Mesenchymal stem cell (in vitro differentiated cells and primary cell): ENCODE data around the gene VPS9D1.

Source experiments
- DNase-seq: peaks from one replicate; pipeline ENCODE4 v3.0.0-alpha.2; 2013
- H2AFZ ChIP-seq: one replicate; pipeline ENCODE4 v1.6.1; 2013; ENCODE audit warnings: low read depth, mild to moderate bottlenecking, control low read depth, inconsistent platforms, low read length, moderate library complexity
- H2AK5ac ChIP-seq: 2 replicates; pipeline ENCODE4 v1.6.1; 2013; ENCODE audit warnings: low read length, moderate library complexity, mild to moderate bottlenecking, inconsistent platforms; ENCODE audit not compliant: severe bottlenecking
- H2BK120ac ChIP-seq: one replicate; pipeline ENCODE4 v1.6.1; 2013; ENCODE audit warnings: low read depth, mild to moderate bottlenecking, inconsistent platforms, low read length, moderate library complexity
- H2BK12ac ChIP-seq, 2 experiments: one replicate each; pipeline ENCODE4 v1.6.1; 2013; ENCODE audit warnings: inconsistent platforms in 2 of 2, low read length in 2 of 2, mild to moderate bottlenecking in 2 of 2, moderate library complexity in 2 of 2, control low read depth in 1 of 2
- H2BK15ac ChIP-seq: one replicate; pipeline ENCODE4 v1.6.1; 2013; ENCODE audit warnings: mild to moderate bottlenecking, low read depth, inconsistent platforms; ENCODE audit not compliant: poor library complexity, severe bottlenecking
- H2BK5ac ChIP-seq: 2 replicates; pipeline ENCODE4 v1.6.1; 2013; ENCODE audit warnings: low read depth, mild to moderate bottlenecking, low read length, control low read depth, inconsistent platforms; ENCODE audit not compliant: poor library complexity, severe bottlenecking
- H3K14ac ChIP-seq, 2 experiments: one replicate each; pipeline ENCODE4 v1.6.1; 2013; ENCODE audit warnings: inconsistent platforms in 2 of 2, low read length in 2 of 2, control low read depth in 1 of 2, mild to moderate bottlenecking in 1 of 2, moderate library complexity in 1 of 2
- H3K18ac ChIP-seq, 2 experiments: one replicate each; pipeline ENCODE4 v1.6.1; 2013; ENCODE audit warnings: inconsistent platforms in 2 of 2, low read length in 2 of 2, control low read depth in 1 of 2, low read depth in 1 of 2, mild to moderate bottlenecking in 1 of 2
- H3K23ac ChIP-seq, 2 experiments: one replicate each; pipeline ENCODE4 v1.6.1; 2013; ENCODE audit warnings: inconsistent platforms in 2 of 2, low read length in 2 of 2, mild to moderate bottlenecking in 2 of 2, moderate library complexity in 2 of 2, control low read depth in 1 of 2
- H3K27ac ChIP-seq: 2 replicates; pipeline ENCODE4 v1.5.1; 2013; ENCODE audit warnings: mild to moderate bottlenecking, moderate library complexity, low read length, control low read depth, inconsistent platforms; ENCODE audit not compliant: poor library complexity, severe bottlenecking
- H3K27me3 ChIP-seq, 2 experiments: 2 replicates each; pipeline versions ENCODE4 v1.6.1 to v1.7.0; 2013; ENCODE audit warnings: low read length in 2 of 2, mild to moderate bottlenecking in 2 of 2, moderate library complexity in 2 of 2, control low read depth in 1 of 2, inconsistent platforms in 1 of 2; ENCODE audit not compliant: control insufficient read depth in 1 of 2, insufficient read depth in 1 of 2
- H3K36me3 ChIP-seq, 2 experiments: 2 replicates each; pipeline versions ENCODE4 v1.6.1 to v1.7.0; 2013; ENCODE audit warnings: low read length in 2 of 2, control low read depth in 1 of 2, inconsistent platforms in 1 of 2, low read depth in 1 of 2, mild to moderate bottlenecking in 1 of 2; ENCODE audit not compliant: insufficient read depth in 2 of 2, control insufficient read depth in 1 of 2
- H3K4ac ChIP-seq, 2 experiments: one replicate each; pipeline ENCODE4 v1.6.1; 2013; ENCODE audit warnings: inconsistent platforms in 2 of 2, low read length in 2 of 2, mild to moderate bottlenecking in 2 of 2, moderate library complexity in 2 of 2, control low read depth in 1 of 2, low read depth in 1 of 2
- H3K4me1 ChIP-seq: 2 replicates; pipeline ENCODE4 v1.6.1; 2013; ENCODE audit warnings: low read depth, low read length, control low read depth; ENCODE audit not compliant: control insufficient read depth, insufficient read depth
- H3K4me2 ChIP-seq: 2 replicates; pipeline ENCODE4 v1.6.1; 2013; ENCODE audit warnings: low read length, mild to moderate bottlenecking, inconsistent platforms; ENCODE audit not compliant: poor library complexity, severe bottlenecking
- H3K4me3 ChIP-seq, 2 experiments: 2 replicates each; pipeline versions ENCODE4 v1.5.1 to v1.7.0; 2013; ENCODE audit warnings: low read length in 2 of 2, mild to moderate bottlenecking in 2 of 2, control low read depth in 1 of 2, low read depth in 1 of 2; ENCODE audit not compliant: insufficient read depth in 1 of 2
- H3K79me1 ChIP-seq: replicated peaks from 2 replicates; pipeline ENCODE4 v1.6.1; 2013; ENCODE audit warnings: mild to moderate bottlenecking, control low read depth, low read length, inconsistent platforms; ENCODE audit not compliant: poor library complexity, severe bottlenecking
- H3K9ac ChIP-seq: 2 replicates; pipeline ENCODE4 v1.7.0; 2013; ENCODE audit warnings: mild to moderate bottlenecking, low read length, moderate library complexity
- H3K9me3 ChIP-seq: 2 replicates; pipeline ENCODE4 v1.7.0; 2013; ENCODE audit warnings: mild to moderate bottlenecking, low read length; ENCODE audit not compliant: control insufficient read depth
- H4K8ac ChIP-seq: one replicate; pipeline ENCODE4 v1.6.1; 2013; ENCODE audit warnings: inconsistent platforms, mild to moderate bottlenecking, low read length, moderate library complexity
- H4K91ac ChIP-seq: one replicate; pipeline ENCODE4 v1.6.1; 2013; ENCODE audit warnings: mild to moderate bottlenecking, low read length, inconsistent platforms
- WGBS: methylation state at CpG from one replicate; pipeline ENCODE4 v1.1.7; 2013; ENCODE audit warnings: mixed read lengths; 5-methylcytosine and 5-hydroxymethylcytosine counted together

Gene VPS9D1

DNA sequence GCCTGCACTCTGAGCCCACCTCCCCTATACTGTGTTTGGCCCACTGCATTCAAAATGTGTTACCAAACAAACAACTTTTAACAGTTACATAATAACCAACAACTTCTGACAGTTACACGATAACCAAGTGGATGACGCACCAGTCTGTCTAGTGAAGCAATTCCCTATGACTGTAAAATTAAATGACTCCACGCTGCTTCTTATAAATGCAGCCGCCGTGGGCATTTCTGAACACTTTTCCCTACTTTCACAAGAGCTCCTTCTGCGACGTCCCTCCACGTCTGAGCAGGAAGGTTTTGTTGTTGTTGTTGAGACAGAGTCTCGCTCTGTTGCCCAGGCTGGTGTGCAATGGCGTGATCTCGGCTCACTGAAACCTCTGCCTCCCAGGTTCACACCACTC, 28.2 kb upstream of the VPS9D1 start:
- Histone ChIP-seq H4K8ac (no peak overlapping the region), H3K9me3 (no peaks in the 10 kb centered on the region), H3K4me3 (no peak overlapping the region), H3K36me3 (peaks cover 15 to 26% of the 10 kb centered on the region in 2 experiments), H2BK120ac (no peak overlapping the region), H3K23ac (no peak overlapping the region), H3K4ac (no peak overlapping the region), H3K27me3 (no peaks in the 10 kb centered on the region), H2AFZ (no peak overlapping the region), H3K27ac (no peak overlapping the region), H3K79me1 (peaks cover 4% of the 10 kb centered on the region), H3K9ac (no peak overlapping the region), H2BK15ac (no peak overlapping the region), H2BK5ac (no peak overlapping the region), H3K14ac (no peak overlapping the region), H3K4me1 (no peaks in the 10 kb centered on the region), H3K4me2 (no peak overlapping the region), H4K91ac (no peak overlapping the region), H3K18ac (no peak overlapping the region), H2BK12ac (no peak overlapping the region), H2AK5ac (no peak overlapping the region)
- 96% methylated on average over 8 of the region's 11 CpGs for WGBS
- DNase-seq: no peak

DNA sequence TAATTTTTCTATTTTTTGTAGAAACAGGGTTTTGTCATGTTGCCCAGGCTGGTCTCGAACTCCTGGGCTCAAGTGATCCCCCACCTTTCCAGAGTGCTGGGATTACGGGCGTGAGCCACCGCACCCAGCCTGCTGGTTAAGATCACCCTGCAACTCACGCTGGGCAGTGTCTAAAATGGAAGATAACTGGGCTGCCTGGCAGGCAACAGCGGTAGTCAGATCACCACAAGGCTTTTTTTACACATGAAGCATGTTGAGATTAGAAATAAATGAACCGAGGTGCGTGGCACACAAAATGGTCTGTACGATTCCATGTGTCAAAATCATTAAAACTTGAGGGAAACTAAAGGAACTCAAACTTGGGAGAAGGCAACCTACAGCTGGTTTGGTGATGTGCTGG, 27.4 kb upstream of the VPS9D1 start:
- Histone ChIP-seq H2AFZ (no peak overlapping the region), H2AK5ac (no peak overlapping the region), H3K79me1 (peaks cover 2% of the 10 kb centered on the region), H3K36me3 (peaks cover 15 to 26% of the 10 kb centered on the region in 2 experiments), H3K4me1 (no peaks in the 10 kb centered on the region), H3K27ac (no peak overlapping the region), H2BK5ac (no peak overlapping the region), H3K9me3 (no peaks in the 10 kb centered on the region), H3K4me3 (no peak overlapping the region), H2BK15ac (no peak overlapping the region), H2BK12ac (no peak overlapping the region), H3K9ac (no peak overlapping the region), H3K27me3 (no peaks in the 10 kb centered on the region), H3K4ac (no peak overlapping the region), H2BK120ac (no peak overlapping the region), H4K91ac (no peak overlapping the region), H3K4me2 (no peak overlapping the region), H3K14ac (no peak overlapping the region), H3K18ac (no peak overlapping the region), H3K23ac (no peak overlapping the region), H4K8ac (no peak overlapping the region)
- DNase-seq: no peak
- 97% methylated on average over 9 of the region's 9 CpGs for WGBS

DNA sequence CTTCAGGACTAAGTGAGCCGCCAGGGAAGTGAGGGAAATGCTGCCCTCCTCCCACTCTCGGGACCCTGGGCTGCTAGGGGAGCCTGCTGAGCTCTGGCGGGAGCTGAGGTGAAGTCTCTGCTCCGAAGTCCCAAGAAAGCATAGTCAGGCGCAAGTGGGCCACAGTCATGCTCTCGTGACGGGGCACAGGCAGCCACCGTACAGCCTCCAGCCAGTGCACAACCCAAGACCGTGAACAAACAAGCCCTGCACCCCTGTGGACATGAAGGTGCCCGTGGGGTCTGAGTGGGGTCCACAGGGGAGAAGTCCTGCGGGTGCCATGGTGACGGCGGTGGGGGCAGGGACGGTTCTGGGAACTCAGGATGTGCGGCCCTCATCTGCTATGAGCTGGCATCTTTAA, 25.3 kb upstream of the VPS9D1 start:
- H2AK5ac ChIP-seq: no peak overlapping the region
- H3K4me2 ChIP-seq: no peak overlapping the region
- no peak overlapping the region for H3K18ac ChIP-seq
- H3K23ac ChIP-seq: no peak overlapping the region
- H4K91ac ChIP-seq: no peak overlapping the region
- no peak overlapping the region for H3K4me3 ChIP-seq
- no peak overlapping the region for H3K14ac ChIP-seq
- no peaks in the 10 kb centered on the region for H3K27me3 ChIP-seq
- no peaks in the 10 kb centered on the region for H3K9me3 ChIP-seq
- no peak overlapping the region for H3K27ac ChIP-seq
- H2BK120ac ChIP-seq: no peak overlapping the region
- no peaks in the 10 kb centered on the region for H3K4me1 ChIP-seq
- H3K79me1 ChIP-seq: peaks cover 2% of the 10 kb centered on the region
- H2AFZ ChIP-seq: no peak overlapping the region
- no peak overlapping the region for H3K9ac ChIP-seq
- peaks cover 22 to 42% of the 10 kb centered on the region in 2 experiments for H3K36me3 ChIP-seq
- no peak overlapping the region for H2BK12ac ChIP-seq
- no peak overlapping the region for H3K4ac ChIP-seq
- 93% methylated on average over 15 of the region's 15 CpGs for WGBS
- no peak overlapping the region for H4K8ac ChIP-seq
- no peak overlapping the region for H2BK5ac ChIP-seq
- DNase-seq: no peak
- no peak overlapping the region for H2BK15ac ChIP-seq

DNA sequence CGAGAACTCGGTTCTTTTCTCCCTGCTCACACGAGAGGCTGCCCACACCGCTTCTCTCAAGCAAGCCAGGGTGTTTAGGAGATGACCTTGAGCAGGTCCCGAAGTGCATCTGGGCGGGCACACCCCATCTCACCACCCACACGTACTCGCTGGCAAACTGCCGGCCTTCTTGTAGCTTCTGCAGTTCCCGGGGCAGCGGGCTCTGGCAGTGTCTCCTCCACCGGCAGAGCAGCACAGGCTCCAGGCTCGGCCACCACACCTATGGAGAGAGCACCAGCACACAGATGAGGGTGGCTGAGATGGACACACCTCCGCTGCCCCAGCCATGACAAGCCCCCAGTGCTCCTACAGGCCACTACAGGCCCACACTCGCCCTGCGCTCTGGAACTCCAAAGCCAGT, 24.1 kb upstream of the VPS9D1 start:
- no peak overlapping the region for H4K8ac ChIP-seq
- no peak overlapping the region for H2BK15ac ChIP-seq
- H2AFZ ChIP-seq: no peak overlapping the region
- H2BK12ac ChIP-seq: no peak overlapping the region
- no peak for DNase-seq
- peaks cover 2% of the 10 kb centered on the region for H3K79me1 ChIP-seq
- no peak overlapping the region for H2BK5ac ChIP-seq
- H3K4me1 ChIP-seq: no peaks in the 10 kb centered on the region
- H2BK120ac ChIP-seq: no peak overlapping the region
- H3K4me2 ChIP-seq: no peak overlapping the region
- no peak overlapping the region for H3K4me3 ChIP-seq
- no peak overlapping the region for H3K4ac ChIP-seq
- no peak overlapping the region for H3K18ac ChIP-seq
- no peaks in the 10 kb centered on the region for H3K9me3 ChIP-seq
- H3K36me3 ChIP-seq: peaks cover 32 to 52% of the 10 kb centered on the region in 2 experiments
- no peak overlapping the region for H3K27ac ChIP-seq
- 98% methylated on average over 16 of the region's 16 CpGs for WGBS
- H2AK5ac ChIP-seq: no peak overlapping the region
- H3K14ac ChIP-seq: no peak overlapping the region
- no peaks in the 10 kb centered on the region for H3K27me3 ChIP-seq
- H3K23ac ChIP-seq: no peak overlapping the region
- H4K91ac ChIP-seq: no peak overlapping the region
- H3K9ac ChIP-seq: no peak overlapping the region
